Measurements from ENCODE around the gene PARD3.

DNA sequence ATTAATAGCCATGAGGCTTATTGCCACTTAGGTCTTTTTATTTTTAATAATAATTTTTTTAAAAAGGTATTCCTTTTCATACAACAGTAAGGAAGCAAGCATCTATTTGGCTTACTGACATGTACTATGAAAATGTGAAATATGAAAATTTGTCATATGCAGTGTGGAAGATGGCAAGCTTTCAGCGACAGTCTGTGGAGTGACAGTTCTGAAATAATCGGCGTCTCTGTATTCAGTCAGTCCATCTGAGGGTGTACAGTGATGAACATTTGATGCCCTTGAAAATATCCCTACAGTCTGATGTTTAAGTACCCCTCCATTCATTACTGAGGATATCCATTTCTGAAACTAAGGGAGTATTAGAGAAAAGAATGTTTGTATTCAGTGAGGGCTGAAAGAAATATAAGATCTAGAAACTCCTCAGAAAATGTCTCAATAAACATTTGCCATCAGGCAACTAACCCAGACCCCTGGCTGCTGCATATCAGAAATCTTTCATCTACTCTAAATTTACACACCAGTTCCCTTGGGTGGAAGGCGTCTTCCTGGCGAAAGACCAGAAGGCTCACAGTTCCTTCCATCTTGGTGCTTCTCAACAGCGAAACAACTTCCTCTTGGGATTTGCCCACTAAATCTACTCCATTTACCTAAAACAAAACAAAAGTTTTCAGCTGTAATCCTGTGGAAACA lies 440.6 kb downstream of the PARD3 start:
- TF ChIP-seq, protein P1, sequence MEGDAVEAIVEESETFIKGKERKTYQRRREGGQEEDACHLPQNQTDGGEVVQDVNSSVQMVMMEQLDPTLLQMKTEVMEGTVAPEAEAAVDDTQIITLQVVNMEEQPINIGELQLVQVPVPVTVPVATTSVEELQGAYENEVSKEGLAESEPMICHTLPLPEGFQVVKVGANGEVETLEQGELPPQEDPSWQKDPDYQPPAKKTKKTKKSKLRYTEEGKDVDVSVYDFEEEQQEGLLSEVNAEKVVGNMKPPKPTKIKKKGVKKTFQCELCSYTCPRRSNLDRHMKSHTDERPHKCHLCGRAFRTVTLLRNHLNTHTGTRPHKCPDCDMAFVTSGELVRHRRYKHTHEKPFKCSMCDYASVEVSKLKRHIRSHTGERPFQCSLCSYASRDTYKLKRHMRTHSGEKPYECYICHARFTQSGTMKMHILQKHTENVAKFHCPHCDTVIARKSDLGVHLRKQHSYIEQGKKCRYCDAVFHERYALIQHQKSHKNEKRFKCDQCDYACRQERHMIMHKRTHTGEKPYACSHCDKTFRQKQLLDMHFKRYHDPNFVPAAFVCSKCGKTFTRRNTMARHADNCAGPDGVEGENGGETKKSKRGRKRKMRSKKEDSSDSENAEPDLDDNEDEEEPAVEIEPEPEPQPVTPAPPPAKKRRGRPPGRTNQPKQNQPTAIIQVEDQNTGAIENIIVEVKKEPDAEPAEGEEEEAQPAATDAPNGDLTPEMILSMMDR (IDR thresholded peaks at IDR 0.05; ENCODE audit: poor library complexity, severe bottlenecking): no peak
- TF ChIP-seq EZH2 (IDR thresholded peaks at IDR 0.05; ENCODE audit: borderline replicate concordance, insufficient read depth, low read length, poor library complexity, severe bottlenecking): no peak
- TF ChIP-seq POLR2AphosphoS5 (IDR thresholded peaks at IDR 0.05): peak; percentile 26
- no peak for TF ChIP-seq SMC3 (conservative IDR thresholded peaks at IDR 0.05; ENCODE audit: poor library complexity)
